ENCODE data around the gene LHB. TPM values are rescaled to one million over a fixed set of nuclear protein-coding genes. Genes with fewer than 3 reads are reported as not detected.

Gene LHB
- total RNA-seq, 1 donor from 2014 or later: 0.48 TPM

GRCh38 chr19:48991011-48991609 lies 25.8 kb downstream of the LHB start:
- Mint-ChIP-seq H3K4me3 (ENCODE audit: unreplicated experiment) (peak overlapping the region; percentile 99), H3K9me3 (ENCODE audit: unreplicated experiment) (peaks cover 2% of the 10 kb centered on the region), H3K27me3 (ENCODE audit: low read depth, unreplicated experiment) (no peaks in the 10 kb centered on the region), H3K27ac (ENCODE audit: unreplicated experiment) (no peak overlapping the region), H3K36me3 (ENCODE audit: low read depth, unreplicated experiment) (peaks cover 9% of the 10 kb centered on the region), H3K4me1 (ENCODE audit: low read depth, unreplicated experiment) (peaks cover 24% of the 10 kb centered on the region)
- no peak overlapping the region for H3K4me3 ChIP-seq (ENCODE audit: insufficient read depth, low read depth, low read length)
- FAIRE-seq (no peak), DNase-seq (ENCODE audit: low read depth) (no peak)
- no peak for TF ChIP-seq CTCF (IDR thresholded peaks at IDR 0.05; ENCODE audit: insufficient read depth, low read depth, low read length)
- TF ChIP-seq EZH2 (IDR thresholded peaks at IDR 0.05; ENCODE audit: insufficient read depth, low read length): no peak
- H3K79me2 ChIP-seq (ENCODE audit: insufficient read depth, low read length): peaks cover 55% of the 10 kb centered on the region
- H3K4me2 ChIP-seq (ENCODE audit: low read length): peak overlapping the region; percentile 93
- no peak overlapping the region for H3K27ac ChIP-seq (ENCODE audit: low read depth, low read length)
- no peak overlapping the region for H2AFZ ChIP-seq (ENCODE audit: low read depth, low read length)
- H3K36me3 ChIP-seq (ENCODE audit: insufficient read depth, low read length): peaks cover 3% of the 10 kb centered on the region
- no peaks in the 10 kb centered on the region for H3K9me3 ChIP-seq (ENCODE audit: insufficient read depth, low read depth, low read length)
- no peaks in the 10 kb centered on the region for H3K27me3 ChIP-seq (ENCODE audit: insufficient read depth, low read length)
- H4K20me1 ChIP-seq (ENCODE audit: insufficient read depth, low read length): peaks cover 31% of the 10 kb centered on the region
- H3K9ac ChIP-seq (ENCODE audit: low read length): peak overlapping the region; percentile 92
- H3K4me1 ChIP-seq (ENCODE audit: insufficient read depth, low read length): peaks cover 23% of the 10 kb centered on the region

GRCh38 chr19:48990400-48990799 lies 26.5 kb downstream of the LHB start:
- H3K9me3 Mint-ChIP-seq (ENCODE audit: unreplicated experiment): peaks cover 2% of the 10 kb centered on the region

More at GRCh38 chr19:48990400-48990799, 26.5 kb downstream of the LHB start:
- FAIRE-seq (no peak), DNase-seq (ENCODE audit: low read depth) (no peak)
- H3K79me2 ChIP-seq (ENCODE audit: insufficient read depth, low read length): peaks cover 49% of the 10 kb centered on the region
- H3K27me3 ChIP-seq (ENCODE audit: insufficient read depth, low read length): no peaks in the 10 kb centered on the region
- peak overlapping the region; percentile 28 for H3K4me2 ChIP-seq (ENCODE audit: low read length)
- H3K9ac ChIP-seq (ENCODE audit: low read length): no peak overlapping the region
- Mint-ChIP-seq H3K36me3 (ENCODE audit: low read depth, unreplicated experiment) (peaks cover 9% of the 10 kb centered on the region), H3K4me3 (ENCODE audit: unreplicated experiment) (peak overlapping the region; percentile 79), H3K4me1 (ENCODE audit: low read depth, unreplicated experiment) (peaks cover 24% of the 10 kb centered on the region), H3K27me3 (ENCODE audit: low read depth, unreplicated experiment) (no peaks in the 10 kb centered on the region), H3K27ac (ENCODE audit: unreplicated experiment) (no peak overlapping the region)
- no peaks in the 10 kb centered on the region for H3K9me3 ChIP-seq (ENCODE audit: insufficient read depth, low read depth, low read length)
- TF ChIP-seq CTCF (IDR thresholded peaks at IDR 0.05; ENCODE audit: insufficient read depth, low read depth, low read length): no peak
- no peak for TF ChIP-seq EZH2 (IDR thresholded peaks at IDR 0.05; ENCODE audit: insufficient read depth, low read length)
- H3K4me3 ChIP-seq (ENCODE audit: insufficient read depth, low read depth, low read length): no peak overlapping the region
- H3K4me1 ChIP-seq (ENCODE audit: insufficient read depth, low read length): peaks cover 23% of the 10 kb centered on the region
- no peak overlapping the region for H2AFZ ChIP-seq (ENCODE audit: low read depth, low read length)
- no peak overlapping the region for H3K27ac ChIP-seq (ENCODE audit: low read depth, low read length)
- peaks cover 5% of the 10 kb centered on the region for H3K36me3 ChIP-seq (ENCODE audit: insufficient read depth, low read length)
- H4K20me1 ChIP-seq (ENCODE audit: insufficient read depth, low read length): peaks cover 31% of the 10 kb centered on the region

Data from astrocyte (in vitro differentiated cells and primary cell).